Thyroid gland (tissue), 4 donors: ENCODE data around the gene FOXRED1. TPM values are rescaled to one million over a fixed set of nuclear protein-coding genes. Genes with fewer than 3 reads are reported as not detected.

ENCODE experiments used
- DNase-seq, 2 donors: peaks; one replicate each; pipeline ENCODE4 v3.0.0-alpha.2; 2019
- H3K27ac ChIP-seq, 3 donors: fragments of 200-600 bp; sonication (generic); 1 replicate in 2 of 3; 2 replicates in 1 of 3; pipeline ENCODE4 v1.5.1; 2016 to 2019; ENCODE audit warnings: mild to moderate bottlenecking in 1 of 3, moderate library complexity in 1 of 3
- H3K27me3 ChIP-seq: fragments of 200-600 bp; sonication (generic); one replicate; pipeline ENCODE4 v1.5.1; 2019
- H3K36me3 ChIP-seq, 2 donors: fragments of 200-600 bp; sonication (generic); one replicate each; pipeline ENCODE4 v1.5.1; 2016 to 2019
- H3K4me1 ChIP-seq, 2 donors: fragments of 200-600 bp; sonication (generic); one replicate each; pipeline ENCODE4 v1.5.1; 2017 to 2019
- H3K4me3 ChIP-seq, 3 donors: fragments of 200-600 bp; sonication (generic); replicated peaks in 1 of 3; 1 replicate in 2 of 3; 2 replicates in 1 of 3; pipeline ENCODE4 v1.5.1; 2016; ENCODE audit warnings: mild to moderate bottlenecking in 1 of 3
- H3K9me3 ChIP-seq: fragments of 200-600 bp; sonication (generic); one replicate; pipeline ENCODE4 v1.5.1; 2017
- POLR2A ChIP-seq, 2 donors: fragments of 450-650 bp; IDR thresholded peaks; one replicate each; pipeline ENCODE4 v1.6.1; 2017; ENCODE audit warnings: antibody characterized with exemption in 2 of 2, mild to moderate bottlenecking in 2 of 2, moderate library complexity in 1 of 2
- WGBS, 2 donors: methylation state at CpG; one replicate each; pipeline ENCODE4 v1.1.5; 2017; 5-methylcytosine and 5-hydroxymethylcytosine counted together
- intact Hi-C: fragments of 100-400 bp; cut with DNase I; formaldehyde crosslinking; loops from one replicate; pipeline ENCODE4 v1.15.1; 2023
- total RNA-seq, 4 donors: library from RNA; depleted of rRNA; stranded (reverse); fragments of >200 nt; gene quantifications; one replicate each; pipeline ENCODE4 v1.2.3, GENCODE V29; 2016
- TF ChIP-seq, protein P1 (sequence below), 6 experiments: fragments of 200-600 bp in 3 of 6; fragments of 450-650 bp in 3 of 6; sonication (generic) in 3 of 6; IDR thresholded peaks; one replicate each; pipeline ENCODE4 v1.5.1; 2016 to 2019; ENCODE audit warnings: antibody characterized with exemption in 6 of 6, mild to moderate bottlenecking in 2 of 6, inconsistent platforms in 1 of 6, moderate library complexity in 1 of 6

The FOXRED1 gene
- total RNA-seq, 4 donors from 2014 or later = 13.3 to 25.8 (median 20.2) TPM

DNA sequence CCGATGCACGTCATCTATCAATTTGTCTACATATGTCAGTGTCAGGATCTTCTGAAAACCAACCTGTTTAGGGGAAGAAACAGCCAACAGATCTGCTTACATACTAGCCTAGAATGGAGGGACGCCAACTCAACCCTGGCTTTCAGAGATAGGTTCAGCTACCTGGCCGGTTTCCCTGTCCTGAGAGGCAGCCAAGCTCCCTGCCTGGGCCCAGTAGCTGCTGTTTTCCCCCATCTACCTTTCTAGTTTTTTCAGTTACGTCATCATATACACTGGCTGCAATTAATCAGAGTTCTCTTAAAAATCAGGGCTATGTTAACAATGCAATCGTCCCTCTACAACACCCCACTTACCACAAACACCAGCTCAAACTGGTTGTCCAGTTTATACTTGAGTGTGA is 1.3 kb upstream of the FOXRED1 start:
- TF ChIP-seq, protein P1, sequence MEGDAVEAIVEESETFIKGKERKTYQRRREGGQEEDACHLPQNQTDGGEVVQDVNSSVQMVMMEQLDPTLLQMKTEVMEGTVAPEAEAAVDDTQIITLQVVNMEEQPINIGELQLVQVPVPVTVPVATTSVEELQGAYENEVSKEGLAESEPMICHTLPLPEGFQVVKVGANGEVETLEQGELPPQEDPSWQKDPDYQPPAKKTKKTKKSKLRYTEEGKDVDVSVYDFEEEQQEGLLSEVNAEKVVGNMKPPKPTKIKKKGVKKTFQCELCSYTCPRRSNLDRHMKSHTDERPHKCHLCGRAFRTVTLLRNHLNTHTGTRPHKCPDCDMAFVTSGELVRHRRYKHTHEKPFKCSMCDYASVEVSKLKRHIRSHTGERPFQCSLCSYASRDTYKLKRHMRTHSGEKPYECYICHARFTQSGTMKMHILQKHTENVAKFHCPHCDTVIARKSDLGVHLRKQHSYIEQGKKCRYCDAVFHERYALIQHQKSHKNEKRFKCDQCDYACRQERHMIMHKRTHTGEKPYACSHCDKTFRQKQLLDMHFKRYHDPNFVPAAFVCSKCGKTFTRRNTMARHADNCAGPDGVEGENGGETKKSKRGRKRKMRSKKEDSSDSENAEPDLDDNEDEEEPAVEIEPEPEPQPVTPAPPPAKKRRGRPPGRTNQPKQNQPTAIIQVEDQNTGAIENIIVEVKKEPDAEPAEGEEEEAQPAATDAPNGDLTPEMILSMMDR (IDR thresholded peaks at IDR 0.05) = no peak
- no peak for TF ChIP-seq POLR2A (IDR thresholded peaks at IDR 0.05)
- peaks cover 43 to 47% of the 10 kb centered on the region in 2 donors for H3K36me3 ChIP-seq
- intact Hi-C loops = loop anchor here (5.0 kb wide), 1 partner anchor 55 kb away; the partner anchor contains the start of genes FAM118B and RPUSD4

DNA sequence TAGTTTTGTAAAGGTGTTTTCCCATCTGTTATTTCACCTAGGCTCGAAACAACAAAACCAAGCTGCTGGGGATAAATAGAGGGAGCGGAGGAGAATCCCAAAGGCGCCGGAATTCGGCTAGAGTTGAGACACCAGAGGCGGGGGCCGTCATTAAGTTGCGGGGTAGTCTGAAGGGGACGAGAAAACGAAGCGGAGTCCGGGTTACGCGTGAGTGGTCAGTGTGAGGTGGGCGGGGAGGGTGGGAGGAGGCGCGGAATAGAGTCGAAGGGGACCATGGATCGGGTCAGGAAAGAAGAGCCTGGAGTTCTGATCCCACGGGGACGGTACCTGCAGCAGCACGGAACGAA is 620 bp upstream of the FOXRED1 start:
- no peaks in the 10 kb centered on the region for H3K9me3 ChIP-seq
- intact Hi-C loops = loop anchor here (5.0 kb wide), 1 partner anchor 56 kb away; the partner anchor contains the start of genes FAM118B and RPUSD4
- peaks cover 37 to 40% of the 10 kb centered on the region in 2 donors for H3K36me3 ChIP-seq
- H3K4me3 ChIP-seq = peak overlapping the region; percentile 3 to 83 (median 74)
- no peaks in the 10 kb centered on the region for H3K27me3 ChIP-seq
- TF ChIP-seq POLR2A (IDR thresholded peaks at IDR 0.05) = no peak
- TF ChIP-seq, protein P1 (IDR thresholded peaks at IDR 0.05) = no peak
- 0 to 1% methylated on average over 23 of the region's 23 CpGs for WGBS, 2 donors
- no peak for DNase-seq
- peak overlapping the region; percentile 69 to 90 (median 81) for H3K27ac ChIP-seq
- peaks cover 8 to 11% of the 10 kb centered on the region in 2 donors for H3K4me1 ChIP-seq

More for the DNA sequence above, 1.3 kb upstream of the FOXRED1 start:
- peak; percentile 53 to 57 for DNase-seq
- 55 to 64% methylated on average over 6 of the region's 6 CpGs for WGBS, 2 donors
- Histone ChIP-seq H3K9me3 (no peaks in the 10 kb centered on the region), H3K27ac (peak overlapping the region in 2 of 3 donors; percentile 81 to 90), H3K27me3 (no peaks in the 10 kb centered on the region), H3K4me3 (peak overlapping the region in 2 of 3 donors; percentile 3 to 83), H3K4me1 (peaks cover 8 to 11% of the 10 kb centered on the region in 2 donors)

- no peak for DNase-seq
- Histone ChIP-seq H3K36me3 (peaks cover 0 to 7% of the 10 kb centered on the region in 2 donors), H3K9me3 (no peaks in the 10 kb centered on the region), H3K27ac (no peak overlapping the region), H3K27me3 (no peaks in the 10 kb centered on the region), H3K4me1 (peaks cover 5 to 9% of the 10 kb centered on the region in 2 donors), H3K4me3 (no peak overlapping the region)
- no peak for TF ChIP-seq POLR2A (IDR thresholded peaks at IDR 0.05)
- 96 to 97% methylated on average over 11 of the region's 11 CpGs for WGBS, 2 donors
- intact Hi-C loops = no loop called here
Observed at GRCh38 chr11:126277322-126277721, 8.4 kb downstream of the FOXRED1 start.

- Histone ChIP-seq H3K9me3 (no peaks in the 10 kb centered on the region), H3K27me3 (no peaks in the 10 kb centered on the region), H3K4me3 (no peak overlapping the region), H3K27ac (no peak overlapping the region), H3K4me1 (peaks cover 5 to 10% of the 10 kb centered on the region in 2 donors), H3K36me3 (peaks cover 0 to 7% of the 10 kb centered on the region in 2 donors)
- no peak for DNase-seq
- WGBS, 2 donors = 89 to 90% methylated on average over 4 of the region's 4 CpGs
- intact Hi-C loops = no loop called here
- no peak for TF ChIP-seq POLR2A (IDR thresholded peaks at IDR 0.05)
- TF ChIP-seq, protein P1 (IDR thresholded peaks at IDR 0.05) = no peak
Observed at GRCh38 chr11:126277780-126278179, 8.8 kb downstream of the FOXRED1 start.

DNA sequence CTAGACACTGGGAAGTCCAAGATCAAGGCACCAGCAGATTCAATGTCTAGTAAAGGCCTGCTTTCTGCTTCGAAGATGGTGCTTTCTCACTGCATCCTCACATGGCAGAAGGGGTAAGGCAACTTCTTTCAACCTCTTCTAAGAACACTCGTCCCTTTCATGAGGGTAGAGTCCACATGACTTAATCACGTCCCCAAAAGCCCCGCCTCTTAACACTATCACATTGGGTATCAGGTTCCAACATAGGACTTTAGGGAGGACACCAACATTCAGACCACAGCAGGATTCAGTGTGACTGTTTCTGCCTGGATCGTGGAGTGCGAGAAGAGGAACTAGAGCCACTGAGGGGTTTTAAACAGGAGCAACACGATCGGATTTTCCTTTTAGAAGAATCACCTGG is 10.2 kb downstream of the FOXRED1 start:
- WGBS, 2 donors = 81 to 87% methylated on average over 8 of the region's 8 CpGs
- DNase-seq = no peak
- TF ChIP-seq, protein P1 (IDR thresholded peaks at IDR 0.05) = no peak
- no peak for TF ChIP-seq POLR2A (IDR thresholded peaks at IDR 0.05)
- Histone ChIP-seq H3K36me3 (no peaks in the 10 kb centered on the region), H3K4me1 (peaks cover 5 to 10% of the 10 kb centered on the region in 2 donors), H3K27me3 (no peaks in the 10 kb centered on the region), H3K4me3 (no peak overlapping the region), H3K9me3 (no peaks in the 10 kb centered on the region), H3K27ac (no peak overlapping the region)
- intact Hi-C loops = no loop called here
